HG03103 (cell line): ENCODE data around the gene HPGD.

Experiments
- ATAC-seq: cut with Tn5 transposase; IDR thresholded peaks from one replicate; pipeline ENCODE4 v1.9.1; 2021; ENCODE audit warnings: low read depth; ENCODE audit not compliant: unreplicated experiment

Gene HPGD

GRCh38 chr4:174522183-174523024 is at the start of gene HPGD:
Gene HPGD (minus strand): TSS chr4:174522488. CDS start chr4:174522451, 37 bp downstream.
- ATAC-seq, result peak; percentile 54

GRCh38 chr4:174564529-174564928 is 42.2 kb upstream of the HPGD start:
- no peak for ATAC-seq

GRCh38 chr4:174563399-174563798 is 41.1 kb upstream of the HPGD start:
- ATAC-seq, result no peak

- no peak for ATAC-seq
Measured at GRCh38 chr4:174561560-174561959, 39.3 kb upstream of the HPGD start.

GRCh38 chr4:174559894-174560293 is 37.6 kb upstream of the HPGD start:
- ATAC-seq, result no peak

- no peak for ATAC-seq
Measured at GRCh38 chr4:174555789-174556630, 33.7 kb upstream of the HPGD start.

GRCh38 chr4:174554231-174554728 is 32.0 kb upstream of the HPGD start:
- no peak for ATAC-seq

- no peak for ATAC-seq
Measured at GRCh38 chr4:174553828-174554227, 31.5 kb upstream of the HPGD start.

GRCh38 chr4:174553031-174553430 is 30.7 kb upstream of the HPGD start:
- no peak for ATAC-seq

GRCh38 chr4:174550541-174550940 is 28.3 kb upstream of the HPGD start:
- ATAC-seq, result no peak

GRCh38 chr4:174549721-174550120 is 27.4 kb upstream of the HPGD start:
- no peak for ATAC-seq

- ATAC-seq, result no peak
Measured at GRCh38 chr4:174545268-174545667, 23.0 kb upstream of the HPGD start.

- ATAC-seq, result no peak
Measured at GRCh38 chr4:174544496-174544895, 22.2 kb upstream of the HPGD start.

- ATAC-seq, result no peak
Measured at GRCh38 chr4:174540175-174540574, 17.9 kb upstream of the HPGD start.

- no peak for ATAC-seq
Measured at GRCh38 chr4:174539571-174539970, 17.3 kb upstream of the HPGD start.

- no peak for ATAC-seq
Measured at GRCh38 chr4:174538876-174539250, 16.6 kb upstream of the HPGD start.

- ATAC-seq, result peak; percentile 98
Measured at GRCh38 chr4:174538123-174538875, 16.0 kb upstream of the HPGD start.

GRCh38 chr4:174537634-174538033 is 15.3 kb upstream of the HPGD start:
- ATAC-seq, result peak; percentile 16

GRCh38 chr4:174534461-174534860 is 12.2 kb upstream of the HPGD start:
- no peak for ATAC-seq

- ATAC-seq, result no peak
Measured at GRCh38 chr4:174532445-174532844, 10.2 kb upstream of the HPGD start.

- ATAC-seq, result no peak
Measured at GRCh38 chr4:174531486-174531885, 9.2 kb upstream of the HPGD start.
